PC-9 (cell line): ENCODE data around the gene GIMAP2. TPM values are rescaled to one million over a fixed set of nuclear protein-coding genes. Genes with fewer than 3 reads are reported as not detected.

Experiments
- BruUV-seq: library from RNA; stranded (reverse); fragments of 400-500 nt; replicated peaks from 2 replicates; lab custom pipeline; 2021; lab: Mats Ljungman, UMichigan
- CTCF ChIA-PET: fragments of 300-600 bp; sonication (Branson Sonifier 250); formaldehyde crosslinking; loops from one replicate; lab custom pipeline; 2022; ENCODE audit warnings: antibody characterized with exemption; lab: Charles Lee
- POLR2A ChIA-PET: fragments of 300-600 bp; sonication (Branson Sonifier 250); formaldehyde crosslinking; loops from one replicate; lab custom pipeline; 2022; ENCODE audit warnings: antibody characterized with exemption; ENCODE audit not compliant: unreplicated experiment; lab: Charles Lee
- DNase-seq, 2 experiments: peaks; one replicate each; pipeline versions ENCODE4 v3.0.0 to v3.0.0-alpha.2; 2015 to 2022; ENCODE audit warnings: mixed read lengths in 1 of 2
- H2AFZ ChIP-seq: fragments of 200-600 bp; sonication (generic); 2 replicates; pipeline ENCODE4 v1.8.1; 2017; ENCODE audit warnings: antibody characterized with exemption
- H3F3A ChIP-seq: fragments of 200-600 bp; sonication (generic); 2 replicates; pipeline ENCODE4 v1.8.1; 2017; ENCODE audit warnings: antibody characterized with exemption, mild to moderate bottlenecking, low read depth; ENCODE audit not compliant: insufficient read depth
- H3K27ac ChIP-seq: fragments of 200-600 bp; sonication (generic); 2 replicates; pipeline ENCODE4 v1.6.1; 2016; ENCODE audit warnings: mixed run types
- H3K27me3 ChIP-seq: fragments of 200-600 bp; sonication (generic); 2 replicates; pipeline ENCODE4 v1.6.1; 2016; ENCODE audit warnings: low read depth, mixed run types; ENCODE audit not compliant: insufficient read depth
- H3K36me3 ChIP-seq: fragments of 200-600 bp; sonication (generic); 2 replicates; pipeline ENCODE4 v1.6.1; 2016; ENCODE audit warnings: low read depth, mixed run types
- H3K4me1 ChIP-seq: fragments of 200-600 bp; sonication (generic); replicated peaks from 2 replicates; pipeline ENCODE4 v1.6.1; 2016; ENCODE audit warnings: mixed run types; ENCODE audit not compliant: insufficient read depth
- H3K4me2 ChIP-seq: fragments of 200-600 bp; sonication (generic); 2 replicates; pipeline ENCODE4 v1.6.1; 2017; ENCODE audit warnings: mixed run types
- H3K4me3 ChIP-seq: fragments of 200-600 bp; sonication (generic); 2 replicates; pipeline ENCODE4 v1.6.1; 2016; ENCODE audit warnings: mixed run types
- H3K79me2 ChIP-seq: fragments of 200-600 bp; sonication (generic); 2 replicates; pipeline ENCODE4 v1.6.1; 2017; ENCODE audit warnings: low read depth, mixed run types
- H3K9me2 ChIP-seq: fragments of 200-600 bp; sonication (generic); 2 replicates; pipeline ENCODE4 v1.8.1; 2017; ENCODE audit warnings: mild to moderate bottlenecking; ENCODE audit not compliant: insufficient read depth
- H3K9me3 ChIP-seq: fragments of 200-600 bp; sonication (generic); 2 replicates; pipeline ENCODE4 v1.8.1; 2016; ENCODE audit warnings: low read depth; ENCODE audit not compliant: insufficient read depth
- H4K20me1 ChIP-seq: fragments of 200-600 bp; sonication (generic); 2 replicates; pipeline ENCODE4 v1.8.1; 2017; ENCODE audit not compliant: insufficient read depth
- CTCF ChIP-seq: fragments of 200-600 bp; sonication (generic); conservative IDR thresholded peaks from 2 replicates; pipeline ENCODE4 v1.6.1; 2017; ENCODE audit warnings: mixed run types, antibody characterized with exemption, mild to moderate bottlenecking, moderate library complexity
- EZH2 ChIP-seq: fragments of 200-600 bp; sonication (generic); IDR thresholded peaks from 2 replicates; pipeline ENCODE4 v1.8.0; 2017; ENCODE audit warnings: antibody characterized with exemption, low read depth
- intact Hi-C: fragments of 100-400 bp; cut with micrococcal nuclease; formaldehyde crosslinking; loops from one replicate; pipeline ENCODE4 v1.10.0; 2022; ENCODE audit not compliant: unreplicated experiment
- total RNA-seq: library from RNA; stranded (reverse); gene quantifications from 2 replicates; pipeline ENCODE4 v1.2.3, GENCODE V29; 2021

Gene GIMAP2
- total RNA-seq, 1 experiment from 2014 or later = 0.81 TPM

GRCh38 chr7:150736864-150737263, 51.4 kb downstream of the GIMAP2 start:
- no TSS peak for BruUV-seq
- Histone ChIP-seq H4K20me1 (no peaks in the 10 kb centered on the region), H3F3A (no peaks in the 10 kb centered on the region), H3K27me3 (peaks cover 48% of the 10 kb centered on the region), H2AFZ (no peak overlapping the region), H3K4me3 (no peak overlapping the region), H3K9me2 (no peaks in the 10 kb centered on the region), H3K36me3 (no peaks in the 10 kb centered on the region), H3K79me2 (no peaks in the 10 kb centered on the region), H3K9me3 (0 out of 2 replicates have a peak, but pooled peaks cover 3% of the 10 kb centered on the region), H3K4me2 (no peak overlapping the region), H3K4me1 (no peaks in the 10 kb centered on the region), H3K27ac (no peak overlapping the region)
- ChIA-PET POLR2A (no interaction called here), CTCF (no interaction called here)
- intact Hi-C loops = no loop called here
- TF ChIP-seq EZH2 = no peak
- no peak for TF ChIP-seq CTCF
- no peak for DNase-seq

- H3K9me2 ChIP-seq = no peaks in the 10 kb centered on the region
- POLR2A ChIA-PET = no interaction called here
- no peaks in the 10 kb centered on the region for H3K79me2 ChIP-seq
- no peaks in the 10 kb centered on the region for H4K20me1 ChIP-seq
- TF ChIP-seq CTCF (no peak), EZH2 (no peak)
- H3K27me3 ChIP-seq = peaks cover 50% of the 10 kb centered on the region
- intact Hi-C loops = no loop called here
- H3K4me3 ChIP-seq = no peak within 1 kb of the TSS
- no TSS peak for BruUV-seq
- no peaks in the 10 kb centered on the region for H3K4me1 ChIP-seq
- DNase-seq = no peak
- CTCF ChIA-PET = no interaction called here
- H3K27ac ChIP-seq = no peak within 1 kb of the TSS
- H3K36me3 ChIP-seq = no peaks in the 10 kb centered on the region
- H3F3A ChIP-seq = no peaks in the 10 kb centered on the region
- 0 out of 2 replicates have a peak, but pooled peaks cover 3% of the 10 kb centered on the region for H3K9me3 ChIP-seq
- no peak within 1 kb of the TSS for H2AFZ ChIP-seq
- no peak within 1 kb of the TSS for H3K4me2 ChIP-seq
Measured at GRCh38 chr7:150737265-150738055, 52.0 kb downstream of the GIMAP2 start, which contains the start of gene GIMAP5. Gene GIMAP5, plus strand, starts transcription at chr7:150737418. Its CDS starts 3,467 bp downstream, at chr7:150740885.

GRCh38 chr7:150738092-150738491, 52.6 kb downstream of the GIMAP2 start:
- POLR2A ChIA-PET = no interaction called here
- DNase-seq = no peak
- Histone ChIP-seq H3K9me2 (no peaks in the 10 kb centered on the region), H3K4me2 (no peak overlapping the region), H3K36me3 (no peaks in the 10 kb centered on the region), H2AFZ (no peak overlapping the region), H3K79me2 (no peaks in the 10 kb centered on the region), H3K27ac (no peak overlapping the region), H3F3A (no peaks in the 10 kb centered on the region), H3K4me3 (no peak overlapping the region), H3K4me1 (no peaks in the 10 kb centered on the region), H3K9me3 (0 out of 2 replicates have a peak, but pooled peaks cover 3% of the 10 kb centered on the region), H3K27me3 (peaks cover 55% of the 10 kb centered on the region), H4K20me1 (no peaks in the 10 kb centered on the region)
- no TSS peak for BruUV-seq
- no peak for TF ChIP-seq EZH2
- TF ChIP-seq CTCF = no peak
- CTCF ChIA-PET = no interaction called here
- intact Hi-C loops = no loop called here
